Fibroblast of skin of abdomen (primary cell): ENCODE data around the gene KCNN3.
A peak's percentile ranks its signal among the peaks of the same experiment; 100 is the strongest.

Source experiments
- DNase-seq: peaks from one replicate; pipeline ENCODE4 v3.0.0-alpha.2; 2013

The KCNN3 gene

DNA sequence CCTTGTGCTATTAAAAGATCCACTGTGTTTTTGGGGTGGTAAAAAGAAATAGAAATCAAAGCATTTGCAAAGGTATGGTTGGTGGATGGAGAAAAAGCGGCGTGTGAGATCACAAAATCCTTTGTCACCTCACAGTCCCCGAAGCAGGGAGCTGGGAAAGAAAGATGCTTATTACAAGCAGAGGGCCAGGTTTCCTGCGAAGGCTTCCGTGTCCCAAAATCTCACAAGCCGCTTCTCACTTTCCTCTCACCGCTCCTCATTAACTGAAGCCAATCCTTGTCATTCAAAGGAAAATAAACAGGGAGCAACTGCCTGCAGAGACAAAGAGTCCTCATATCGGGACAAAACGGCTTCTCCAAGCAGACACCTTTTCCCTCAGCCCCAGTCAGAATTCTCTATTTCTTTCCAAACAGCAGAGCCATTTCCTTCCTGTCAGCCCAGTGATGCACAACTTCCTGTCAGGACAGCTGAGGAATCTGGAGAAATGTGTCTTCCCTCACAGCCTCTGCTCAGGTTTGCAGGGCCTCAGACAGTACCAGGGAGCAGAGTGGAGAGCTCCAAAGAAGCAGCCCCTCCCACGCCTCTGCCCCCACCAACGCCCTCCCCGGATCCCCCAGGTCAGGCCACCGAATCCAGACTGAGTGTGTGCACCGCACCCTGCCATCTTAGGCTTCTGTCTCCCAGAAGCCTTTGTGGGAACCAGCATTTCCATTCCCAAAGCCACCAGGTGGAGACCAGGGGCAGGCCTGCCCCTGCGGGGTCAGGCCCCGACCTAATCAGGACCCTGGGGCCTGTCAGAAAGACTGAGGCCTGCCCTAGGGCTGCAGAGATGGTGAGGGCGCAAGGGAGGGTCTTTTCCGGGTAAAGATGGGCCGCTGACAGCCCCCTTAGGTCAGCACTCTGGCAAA lies 29.6 kb downstream of the KCNN3 start:
- DNase-seq: peak; percentile 51

DNA sequence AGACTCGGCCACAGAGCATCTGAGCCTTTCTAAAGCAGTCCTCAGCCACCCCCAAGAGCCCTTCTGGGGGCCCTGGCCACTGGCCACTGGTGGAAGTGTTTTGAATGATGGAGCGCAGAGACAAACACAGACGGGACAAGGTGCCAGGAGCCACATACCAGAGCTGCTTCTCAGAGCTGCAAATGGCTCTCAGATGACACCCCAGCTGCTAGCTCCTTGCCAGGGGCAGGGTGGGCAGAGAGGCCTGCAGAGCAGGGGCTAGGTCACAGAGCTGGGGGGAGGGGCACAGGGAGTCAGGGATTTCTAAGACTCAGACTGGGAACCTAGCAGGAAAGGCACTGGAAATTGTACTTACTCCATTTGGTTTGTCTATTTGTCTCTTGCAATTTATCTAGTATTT lies 30.4 kb downstream of the KCNN3 start:
- peak; percentile 15 for DNase-seq

GRCh38 chr1:154838988-154839387 lies 31.1 kb downstream of the KCNN3 start:
- no peak for DNase-seq

- no peak for DNase-seq
These were observed 31.6 kb downstream of the KCNN3 start for GRCh38 chr1:154838461-154838860.

- DNase-seq: no peak
These were observed 32.4 kb downstream of the KCNN3 start for GRCh38 chr1:154837672-154838171.

DNA sequence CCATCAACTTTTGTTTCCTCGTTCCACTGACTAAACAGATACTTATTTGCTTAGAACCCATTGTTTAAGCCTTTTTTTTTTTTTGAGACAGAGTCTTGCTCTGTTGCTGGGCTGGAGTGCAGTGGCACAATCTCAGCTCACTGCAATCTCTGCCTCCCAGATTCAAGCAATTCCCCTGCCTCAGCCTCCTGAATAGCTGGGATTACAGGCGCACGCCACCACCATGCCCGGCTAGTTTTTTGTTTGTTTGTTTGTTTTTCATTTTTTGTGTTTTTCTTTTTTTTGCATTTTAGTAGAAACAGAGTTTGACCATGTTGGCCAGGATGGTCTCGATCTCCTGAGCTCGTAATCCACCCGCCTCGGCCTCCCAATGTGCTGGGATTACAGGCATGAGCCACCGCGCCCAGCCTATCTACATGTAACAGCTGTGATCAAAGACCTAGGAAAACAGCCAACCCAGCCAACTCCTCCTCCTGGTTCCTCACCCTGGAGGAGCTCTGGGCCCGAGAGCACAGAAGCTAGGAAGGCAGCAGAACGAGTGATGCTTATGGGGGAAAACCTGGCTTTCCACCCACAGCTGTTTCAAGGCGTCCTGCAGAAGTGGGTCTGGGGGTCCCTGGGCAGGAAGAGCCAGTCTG lies 32.9 kb downstream of the KCNN3 start:
- no peak for DNase-seq

DNA sequence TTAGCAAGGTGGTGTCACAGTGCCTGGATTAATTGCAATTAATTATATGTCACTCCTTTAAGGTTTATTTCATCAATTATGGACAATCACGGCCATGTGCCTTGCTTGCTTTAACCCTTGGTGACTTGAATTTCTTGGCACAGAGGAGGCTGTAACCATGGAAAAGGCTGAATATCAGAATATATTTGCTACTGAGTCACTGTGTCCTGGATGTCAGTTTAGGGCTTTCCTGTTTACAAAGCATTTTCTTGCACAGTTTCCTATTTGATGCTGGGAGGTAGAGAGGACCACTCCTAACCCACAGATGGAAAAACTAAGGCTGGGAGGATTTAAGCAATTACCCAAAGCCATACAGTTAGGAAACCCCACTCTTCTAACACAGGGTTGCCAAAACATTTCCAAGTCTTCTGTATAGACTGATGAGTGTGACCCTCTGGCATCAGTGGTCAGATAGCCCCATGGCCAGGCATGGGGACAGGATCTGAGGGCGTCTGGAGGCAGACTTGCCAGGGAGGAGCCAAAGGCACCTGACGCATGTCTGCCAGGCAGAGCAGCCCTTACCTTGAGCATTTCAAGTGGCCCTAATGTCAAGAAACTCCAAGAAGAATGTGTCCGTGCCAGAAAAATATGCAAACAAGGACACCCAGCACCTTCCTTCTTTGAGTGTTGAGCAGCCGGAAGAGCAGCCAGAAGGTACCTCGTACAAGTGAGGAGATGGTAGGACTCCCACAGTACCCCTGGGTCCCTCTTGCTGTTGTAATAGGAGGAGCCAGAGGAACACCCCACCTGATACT lies 34.4 kb downstream of the KCNN3 start:
- DNase-seq: no peak

DNA sequence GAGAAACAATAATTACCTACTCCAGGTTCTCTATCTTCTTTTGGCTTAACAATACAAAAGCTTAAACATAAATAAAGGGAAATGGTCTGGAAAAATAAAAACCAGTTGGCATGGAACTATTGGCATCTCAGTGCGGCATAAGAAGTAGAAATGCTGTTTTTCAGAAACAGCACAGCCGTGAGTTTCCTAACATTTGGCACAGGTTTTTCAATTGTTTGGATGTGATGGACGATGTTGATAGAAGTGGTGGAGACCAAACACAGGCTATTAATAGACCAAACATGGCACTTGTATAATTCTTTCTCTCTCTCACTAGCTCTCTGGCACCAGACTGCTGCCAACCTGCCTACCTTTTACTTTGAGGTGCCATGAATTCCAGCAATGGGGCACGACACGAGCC lies 36.2 kb downstream of the KCNN3 start:
- DNase-seq: no peak

GRCh38 chr1:154833209-154833608 lies 36.9 kb downstream of the KCNN3 start:
- DNase-seq: no peak

DNA sequence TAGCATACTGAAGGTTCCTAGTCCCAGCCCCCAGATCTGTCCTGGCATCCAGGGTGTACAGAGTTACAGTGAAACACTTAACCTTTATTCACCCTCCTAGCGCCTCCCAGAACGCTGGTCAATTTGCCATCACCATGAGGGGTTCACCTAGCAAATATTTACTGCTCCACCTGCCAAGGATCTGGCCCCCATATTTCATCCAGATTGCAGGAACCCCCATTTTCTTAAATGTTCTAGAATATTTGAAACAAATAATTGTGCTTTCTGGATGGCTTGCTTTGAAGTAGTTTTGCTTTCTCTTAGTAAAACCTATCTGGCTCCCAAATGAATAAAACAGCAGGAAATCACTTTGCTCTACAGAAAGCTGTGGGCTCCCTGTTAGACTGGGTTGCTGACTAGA lies 37.7 kb downstream of the KCNN3 start:
- no peak for DNase-seq

DNA sequence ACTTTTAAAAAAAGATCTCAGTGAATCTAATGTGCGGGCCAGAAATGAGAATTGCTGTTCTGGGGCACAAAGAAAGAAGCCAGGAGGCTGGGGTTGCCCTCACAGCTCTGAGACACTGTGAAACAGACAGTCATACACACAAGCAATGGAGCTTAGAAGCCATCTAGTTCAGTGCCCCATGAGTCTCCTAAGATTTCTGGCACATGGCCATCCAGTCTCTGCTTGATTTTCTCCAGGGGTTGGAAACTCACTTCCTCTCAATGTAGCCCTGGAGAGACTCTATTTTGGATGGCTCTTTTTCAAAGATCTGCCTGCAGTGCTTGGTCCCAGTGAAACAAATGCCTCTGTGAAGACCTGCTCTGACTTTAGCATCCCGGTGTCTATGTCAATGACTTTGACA lies 38.6 kb downstream of the KCNN3 start:
- no peak for DNase-seq

DNA sequence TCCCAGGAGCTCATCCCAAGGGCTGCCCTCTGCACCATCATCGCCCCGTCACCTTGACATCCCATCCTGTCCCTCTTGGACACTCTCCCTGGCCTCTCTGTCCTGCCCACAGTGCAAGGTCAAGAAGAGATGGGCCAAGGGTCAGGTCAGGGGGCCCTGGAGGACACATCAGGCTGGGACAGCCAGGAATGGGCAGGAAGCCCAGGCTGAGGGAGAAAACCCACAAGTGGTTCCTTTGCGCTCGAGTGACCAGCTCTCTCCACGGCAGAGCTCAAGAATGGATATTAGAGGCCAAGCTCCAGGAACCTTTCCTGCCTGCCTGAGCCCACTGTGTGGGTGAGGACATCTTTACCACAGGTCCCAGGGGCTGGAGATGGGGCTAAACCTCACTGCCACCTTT lies 41.0 kb downstream of the KCNN3 start:
- no peak for DNase-seq

DNA sequence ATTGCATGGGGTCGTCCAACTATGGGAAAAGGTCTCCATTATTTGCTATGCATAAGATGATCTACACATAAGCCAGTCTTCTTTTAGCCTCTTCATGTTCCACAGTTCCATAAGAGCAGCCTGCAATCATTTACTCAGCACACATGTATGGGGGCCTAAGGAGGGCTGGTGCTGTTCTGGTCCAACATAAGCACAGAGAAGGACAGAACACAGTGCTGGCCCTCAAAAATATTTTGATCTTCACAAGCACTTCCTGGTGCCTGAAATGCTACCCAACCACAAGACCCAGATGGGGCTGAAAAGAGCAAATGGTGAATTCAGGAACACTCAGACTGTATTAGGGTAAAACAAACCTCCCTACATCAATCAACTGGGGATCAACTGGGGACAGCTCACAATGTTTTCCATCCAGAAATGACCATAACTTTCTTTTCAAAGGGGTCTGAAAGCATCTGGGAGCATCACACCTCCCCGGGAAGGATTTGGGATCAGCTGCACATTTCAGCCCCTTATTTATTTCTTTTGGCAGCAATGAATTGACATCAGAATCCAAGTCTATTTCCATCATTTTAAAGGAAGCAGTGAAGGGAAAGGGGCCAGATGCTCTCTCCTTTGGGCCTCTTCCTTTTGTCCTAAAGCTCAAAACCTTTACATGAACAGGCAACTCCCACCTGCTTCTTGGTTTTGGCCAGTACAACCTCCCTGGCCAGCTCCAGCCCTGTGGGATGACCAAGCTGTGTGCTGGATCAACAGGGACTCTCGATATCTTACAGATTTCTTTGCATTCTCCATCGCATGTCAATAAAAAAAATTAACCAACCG lies 45.7 kb downstream of the KCNN3 start:
- DNase-seq: no peak

- DNase-seq: no peak
These were observed 47.4 kb downstream of the KCNN3 start for GRCh38 chr1:154822717-154823116.

- no peak for DNase-seq
These were observed 47.8 kb downstream of the KCNN3 start for GRCh38 chr1:154822233-154822632.

DNA sequence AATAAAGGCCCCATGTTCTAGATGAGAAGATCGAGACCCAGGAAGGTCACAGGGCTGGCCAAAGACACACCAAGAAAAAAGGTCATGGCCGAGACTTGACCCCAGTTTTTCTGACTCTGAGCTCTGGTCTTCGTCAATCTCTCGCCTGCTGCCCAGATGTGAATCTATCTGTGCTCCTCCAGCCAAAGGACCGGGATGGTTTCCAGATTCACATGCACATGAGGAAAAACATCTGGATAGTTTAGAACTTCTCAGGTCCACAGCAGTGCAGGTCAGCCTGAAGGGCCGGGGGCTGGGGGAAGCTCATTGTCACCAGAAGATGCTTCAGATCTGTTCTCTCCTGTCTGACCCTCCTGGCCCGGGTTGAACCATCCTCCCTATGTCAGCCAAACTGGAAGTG lies 49.0 kb downstream of the KCNN3 start:
- no peak for DNase-seq

- DNase-seq: no peak
These were observed 49.4 kb downstream of the KCNN3 start for GRCh38 chr1:154820646-154821045.

DNA sequence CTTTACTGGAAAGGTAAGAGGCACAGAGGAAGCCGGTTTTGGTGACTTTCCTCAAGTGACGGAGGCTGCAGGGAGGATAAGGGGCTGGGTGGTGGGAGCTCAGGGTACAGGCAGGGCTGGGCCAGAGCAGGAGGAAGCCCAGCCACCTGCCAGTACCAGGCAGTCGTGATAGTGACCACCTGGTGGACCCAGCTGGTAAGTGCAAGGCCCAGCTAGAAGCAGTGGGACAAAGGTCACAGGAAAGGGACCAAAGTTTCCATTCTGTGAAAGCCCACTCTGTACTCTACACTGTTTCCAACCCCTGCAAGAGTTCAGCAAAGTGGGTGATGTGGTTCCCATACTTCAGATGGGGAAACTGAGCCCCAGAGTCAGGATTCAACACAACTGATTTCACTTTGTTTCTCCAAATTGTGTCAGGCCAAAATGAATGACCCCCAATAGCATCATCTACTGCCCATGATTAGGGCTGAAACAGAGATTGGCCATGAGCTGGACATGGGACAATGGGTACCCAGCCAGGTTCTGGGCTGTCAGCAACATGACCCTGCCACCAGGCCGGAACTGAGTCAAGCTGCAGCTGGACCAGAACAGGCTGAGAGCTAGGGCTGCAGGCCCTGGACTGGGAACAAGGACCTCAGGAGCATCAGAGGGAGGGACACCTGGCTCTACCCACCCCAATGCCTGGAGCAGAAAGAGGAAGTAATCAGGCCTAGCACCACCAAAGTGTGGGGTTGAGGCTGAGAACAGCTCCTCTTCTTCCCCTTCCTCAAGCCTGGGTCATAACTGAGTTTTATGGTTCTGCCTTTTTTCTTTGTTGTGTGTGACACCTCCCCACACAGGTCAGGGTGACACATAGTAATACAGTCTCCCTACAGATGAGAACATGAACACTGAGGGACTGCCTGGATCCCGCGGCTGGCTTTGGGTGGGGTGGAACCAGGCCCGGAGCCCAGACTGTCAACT lies 50.2 kb downstream of the KCNN3 start:
- no peak for DNase-seq

DNA sequence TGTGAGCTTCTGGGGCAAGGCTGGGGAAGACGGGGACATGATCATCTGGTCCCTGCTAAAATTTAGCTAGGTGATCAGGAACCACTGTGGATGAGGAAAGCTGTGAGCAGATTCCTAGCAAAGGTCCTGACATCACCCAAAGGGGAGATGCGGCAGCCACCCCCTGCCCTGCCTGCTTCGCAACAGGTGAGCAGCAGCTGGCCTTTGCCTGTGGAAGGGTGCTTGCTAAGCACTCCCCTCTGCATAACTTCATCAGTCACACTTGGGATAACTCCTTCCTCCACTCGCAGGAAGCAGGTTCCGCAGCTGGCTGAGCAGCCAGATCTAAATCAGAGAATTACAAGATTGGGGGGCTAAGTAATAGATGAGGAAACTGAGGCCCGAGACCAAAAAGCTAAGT lies 51.2 kb downstream of the KCNN3 start:
- no peak for DNase-seq

DNA sequence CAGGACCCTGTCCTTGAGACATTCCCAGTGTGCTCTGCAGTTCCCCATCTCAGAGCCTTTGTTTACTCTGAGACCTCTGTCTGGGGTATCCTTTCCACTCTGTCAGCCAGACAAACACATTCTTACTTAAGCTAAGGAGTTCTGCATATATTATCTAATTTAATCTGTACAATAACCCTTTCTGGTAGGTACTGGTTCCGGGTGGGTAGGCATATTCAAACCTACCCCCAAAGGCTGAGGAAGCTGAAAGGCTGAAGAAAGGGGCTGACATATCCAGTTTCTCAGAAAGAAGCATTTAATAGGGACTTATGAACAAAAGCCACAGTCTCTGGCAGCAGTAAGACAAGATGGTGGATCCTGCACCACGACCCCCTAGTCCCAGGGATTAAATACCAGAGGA lies 53.1 kb downstream of the KCNN3 start:
- no peak for DNase-seq

DNA sequence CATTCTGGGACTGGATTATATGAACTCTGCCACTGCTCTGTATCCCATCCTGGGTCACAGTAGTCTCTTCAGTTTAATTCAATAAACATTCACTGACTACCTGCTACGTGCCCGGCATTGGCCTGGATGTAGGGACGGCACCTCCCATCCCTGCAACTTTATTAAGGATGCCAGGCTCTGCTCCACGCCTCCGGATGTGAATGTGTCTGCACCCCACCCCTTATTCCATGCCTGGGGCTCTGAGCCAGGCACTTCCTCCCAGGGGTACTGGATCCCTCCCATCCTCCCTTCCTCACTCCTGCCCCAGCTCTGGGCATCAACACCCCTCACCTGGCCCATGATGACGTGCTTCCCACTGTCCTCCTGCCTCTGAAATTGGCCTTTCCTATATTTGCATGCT lies 53.7 kb downstream of the KCNN3 start:
- DNase-seq: no peak
